Measurements from ENCODE around the gene ZFHX3. TPM values are rescaled to one million over a fixed set of nuclear protein-coding genes. Genes with fewer than 3 reads are reported as not detected.

The ZFHX3 gene
- total RNA-seq, 1 experiment from 2014 or later, result 21.8 TPM

DNA sequence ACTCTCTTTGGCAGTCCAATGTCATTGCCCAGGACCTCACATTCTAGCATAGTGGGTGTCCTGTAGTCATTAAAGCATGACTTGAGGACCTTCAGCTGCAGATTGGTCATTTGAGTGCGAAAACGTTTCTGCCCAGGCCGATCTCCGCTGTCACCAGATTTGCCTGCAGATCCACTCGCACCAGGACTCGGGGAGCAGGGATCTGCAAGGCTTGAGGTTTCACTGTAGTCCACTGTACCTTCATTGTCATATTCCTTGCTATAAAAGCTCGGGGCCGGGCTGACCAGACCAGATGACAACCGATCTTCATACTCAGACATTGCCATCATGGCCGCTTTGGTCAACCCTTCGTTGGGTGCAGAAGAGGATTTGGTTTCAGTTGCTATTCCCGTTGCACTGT lies 254.2 kb downstream of the ZFHX3 start:
- no peak overlapping the region for H3K27ac ChIP-seq (ENCODE audit: low read depth, low read length, poor library complexity, severe bottlenecking)
- POLR2A ChIA-PET (ENCODE audit: low non-redundant PET), result no interaction called here
- H3K4me1 ChIP-seq (ENCODE audit: insufficient read depth, low read length, poor library complexity, severe bottlenecking), result no peaks in the 10 kb centered on the region
- intact Hi-C loops (cut with micrococcal nuclease; ENCODE audit: unreplicated experiment), result no loop called here
- no peaks in the 10 kb centered on the region for H3K27me3 ChIP-seq (replicated peaks; ENCODE audit: insufficient read depth, low read depth, low read length, poor library complexity)
- CTCF ChIA-PET, result no interaction called here
- peaks cover 16% of the 10 kb centered on the region for H3K36me3 ChIP-seq (ENCODE audit: insufficient read depth, low read length, poor library complexity, severe bottlenecking)
- TF ChIP-seq, protein P1, sequence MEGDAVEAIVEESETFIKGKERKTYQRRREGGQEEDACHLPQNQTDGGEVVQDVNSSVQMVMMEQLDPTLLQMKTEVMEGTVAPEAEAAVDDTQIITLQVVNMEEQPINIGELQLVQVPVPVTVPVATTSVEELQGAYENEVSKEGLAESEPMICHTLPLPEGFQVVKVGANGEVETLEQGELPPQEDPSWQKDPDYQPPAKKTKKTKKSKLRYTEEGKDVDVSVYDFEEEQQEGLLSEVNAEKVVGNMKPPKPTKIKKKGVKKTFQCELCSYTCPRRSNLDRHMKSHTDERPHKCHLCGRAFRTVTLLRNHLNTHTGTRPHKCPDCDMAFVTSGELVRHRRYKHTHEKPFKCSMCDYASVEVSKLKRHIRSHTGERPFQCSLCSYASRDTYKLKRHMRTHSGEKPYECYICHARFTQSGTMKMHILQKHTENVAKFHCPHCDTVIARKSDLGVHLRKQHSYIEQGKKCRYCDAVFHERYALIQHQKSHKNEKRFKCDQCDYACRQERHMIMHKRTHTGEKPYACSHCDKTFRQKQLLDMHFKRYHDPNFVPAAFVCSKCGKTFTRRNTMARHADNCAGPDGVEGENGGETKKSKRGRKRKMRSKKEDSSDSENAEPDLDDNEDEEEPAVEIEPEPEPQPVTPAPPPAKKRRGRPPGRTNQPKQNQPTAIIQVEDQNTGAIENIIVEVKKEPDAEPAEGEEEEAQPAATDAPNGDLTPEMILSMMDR (conservative IDR thresholded peaks at IDR 0.05; ENCODE audit: low read depth, low read length), result no peak
- TF ChIP-seq EZH2 (IDR thresholded peaks at IDR 0.05; ENCODE audit: borderline replicate concordance, low read depth, low read length, poor library complexity, severe bottlenecking), result no peak
- H3K9me3 ChIP-seq (ENCODE audit: low read depth, low read length, poor library complexity, severe bottlenecking), result no peaks in the 10 kb centered on the region
- DNase-seq (ENCODE audit: low spot score), result no peak
- no peak overlapping the region for H3K4me3 ChIP-seq (ENCODE audit: low read depth, low read length, poor library complexity, severe bottlenecking)
- BruUV-seq (replicated peaks), result no TSS peak

DNA sequence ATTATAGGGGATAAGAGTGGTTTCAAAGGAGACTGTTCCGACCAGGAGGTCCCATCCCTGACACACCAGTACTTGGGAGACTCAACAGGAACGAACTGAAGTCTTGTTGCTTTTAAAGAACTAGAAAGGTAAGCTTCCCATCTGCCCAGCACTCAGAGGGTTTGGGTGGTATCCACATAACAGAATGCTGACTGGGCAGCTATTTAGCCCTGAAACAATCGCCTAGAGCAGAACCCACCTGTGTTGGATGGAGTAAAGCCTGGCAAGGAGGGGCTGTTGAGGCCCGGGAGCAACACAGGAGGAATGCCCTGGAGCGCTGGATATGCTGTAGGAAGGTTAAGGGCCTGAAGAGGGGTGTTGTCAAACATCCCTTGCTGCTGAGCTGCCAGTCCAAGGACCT lies 254.9 kb downstream of the ZFHX3 start:
- H3K9me3 ChIP-seq (ENCODE audit: low read depth, low read length, poor library complexity, severe bottlenecking), result no peaks in the 10 kb centered on the region
- H3K36me3 ChIP-seq (ENCODE audit: insufficient read depth, low read length, poor library complexity, severe bottlenecking), result peaks cover 10% of the 10 kb centered on the region
- no peak for TF ChIP-seq EZH2 (IDR thresholded peaks at IDR 0.05; ENCODE audit: borderline replicate concordance, low read depth, low read length, poor library complexity, severe bottlenecking)
- TF ChIP-seq, protein P1 (conservative IDR thresholded peaks at IDR 0.05; ENCODE audit: low read depth, low read length), result no peak
- H3K4me1 ChIP-seq (ENCODE audit: insufficient read depth, low read length, poor library complexity, severe bottlenecking), result no peaks in the 10 kb centered on the region
- intact Hi-C loops (cut with micrococcal nuclease; ENCODE audit: unreplicated experiment), result no loop called here
- H3K4me3 ChIP-seq (ENCODE audit: low read depth, low read length, poor library complexity, severe bottlenecking), result no peak overlapping the region
- CTCF ChIA-PET, result no interaction called here
- no peak for DNase-seq (ENCODE audit: low spot score)
- POLR2A ChIA-PET (ENCODE audit: low non-redundant PET), result no interaction called here
- no TSS peak for BruUV-seq (replicated peaks)
- no peaks in the 10 kb centered on the region for H3K27me3 ChIP-seq (replicated peaks; ENCODE audit: insufficient read depth, low read depth, low read length, poor library complexity)
- H3K27ac ChIP-seq (ENCODE audit: low read depth, low read length, poor library complexity, severe bottlenecking), result no peak overlapping the region

GRCh38 chr16:72791786-72792185 lies 256.1 kb downstream of the ZFHX3 start:
- intact Hi-C loops (cut with micrococcal nuclease; ENCODE audit: unreplicated experiment), result no loop called here
- POLR2A ChIA-PET (ENCODE audit: low non-redundant PET), result no interaction called here
- H3K4me3 ChIP-seq (ENCODE audit: low read depth, low read length, poor library complexity, severe bottlenecking), result no peak overlapping the region
- H3K27me3 ChIP-seq (replicated peaks; ENCODE audit: insufficient read depth, low read depth, low read length, poor library complexity), result no peaks in the 10 kb centered on the region
- H3K36me3 ChIP-seq (ENCODE audit: insufficient read depth, low read length, poor library complexity, severe bottlenecking), result peaks cover 4% of the 10 kb centered on the region
- no peak for DNase-seq (ENCODE audit: low spot score)
- no peaks in the 10 kb centered on the region for H3K9me3 ChIP-seq (ENCODE audit: low read depth, low read length, poor library complexity, severe bottlenecking)
- no peak overlapping the region for H3K27ac ChIP-seq (ENCODE audit: low read depth, low read length, poor library complexity, severe bottlenecking)
- CTCF ChIA-PET, result no interaction called here
- TF ChIP-seq, protein P1 (conservative IDR thresholded peaks at IDR 0.05; ENCODE audit: low read depth, low read length), result no peak
- no peak for TF ChIP-seq EZH2 (IDR thresholded peaks at IDR 0.05; ENCODE audit: borderline replicate concordance, low read depth, low read length, poor library complexity, severe bottlenecking)
- peaks cover 4% of the 10 kb centered on the region for H3K4me1 ChIP-seq (ENCODE audit: insufficient read depth, low read length, poor library complexity, severe bottlenecking)
- no TSS peak for BruUV-seq (replicated peaks)

Data from A673 (cell line).